GM18873 (cell line): Measurements from ENCODE around the gene THRB.
"Not testable (repeated sequence)": the region's sequence is repeated elsewhere in the genome, so short reads cannot be mapped to it uniquely, and the experiment has no call there.

Source experiments
- ATAC-seq: cut with Tn5 transposase; IDR thresholded peaks from one replicate; pipeline ENCODE4 v1.9.1; 2021; ENCODE audit warnings: mild to moderate bottlenecking, moderate library complexity, moderate number of reproducible peaks; ENCODE audit not compliant: unreplicated experiment, low FRiP score

The THRB gene

DNA sequence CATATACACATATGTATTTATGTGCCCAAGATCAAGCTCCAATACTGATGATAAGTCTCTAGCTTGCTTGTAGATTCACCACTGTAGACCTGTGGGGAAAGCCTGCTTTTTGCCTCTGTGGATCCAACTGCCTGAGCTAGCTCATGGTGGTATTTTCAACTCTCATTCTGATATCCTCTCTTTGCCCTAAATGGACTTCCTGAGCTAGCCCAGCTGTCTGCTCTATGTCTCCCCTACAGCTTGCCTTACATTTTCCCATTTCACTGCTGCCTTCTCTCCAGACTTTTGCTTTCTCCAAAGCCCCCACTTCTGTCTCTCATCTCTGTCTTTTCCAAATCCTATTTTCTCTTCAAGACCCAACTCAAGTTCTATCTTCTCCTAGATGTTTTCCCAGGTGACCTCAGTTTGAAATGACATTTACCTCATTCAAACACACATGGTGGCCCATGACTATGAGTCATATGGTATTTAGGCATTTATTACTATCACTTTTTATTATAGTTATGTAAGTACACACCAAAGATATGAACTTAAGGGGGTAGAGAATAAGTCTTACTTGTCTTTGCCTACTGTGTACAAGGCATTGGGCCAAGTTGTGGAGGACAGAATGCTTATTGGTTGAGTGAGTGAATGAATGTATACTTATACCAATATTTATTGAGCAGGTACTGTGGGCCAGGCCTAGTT is 357.9 kb downstream of the THRB start:
- ATAC-seq, result no peak

DNA sequence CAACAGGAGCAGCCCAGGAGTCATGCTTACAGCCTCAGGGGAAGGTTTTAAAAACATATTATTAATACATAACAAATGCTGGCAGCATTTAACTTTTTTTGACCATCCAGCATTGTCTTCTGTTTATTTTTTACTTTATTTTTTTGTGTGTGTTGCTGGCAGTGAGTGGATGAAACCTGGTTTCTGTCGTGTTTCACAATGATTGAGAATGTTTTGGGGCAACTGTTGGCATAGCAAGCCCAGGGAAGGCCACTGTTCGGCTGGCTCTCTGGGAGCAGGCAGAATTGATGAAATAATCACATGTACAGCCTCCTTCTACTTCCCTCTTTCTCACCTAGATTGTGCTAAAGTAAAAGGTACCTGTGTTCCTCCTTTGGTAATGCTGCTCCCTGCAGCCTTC is 359.4 kb downstream of the THRB start:
- no peak for ATAC-seq

DNA sequence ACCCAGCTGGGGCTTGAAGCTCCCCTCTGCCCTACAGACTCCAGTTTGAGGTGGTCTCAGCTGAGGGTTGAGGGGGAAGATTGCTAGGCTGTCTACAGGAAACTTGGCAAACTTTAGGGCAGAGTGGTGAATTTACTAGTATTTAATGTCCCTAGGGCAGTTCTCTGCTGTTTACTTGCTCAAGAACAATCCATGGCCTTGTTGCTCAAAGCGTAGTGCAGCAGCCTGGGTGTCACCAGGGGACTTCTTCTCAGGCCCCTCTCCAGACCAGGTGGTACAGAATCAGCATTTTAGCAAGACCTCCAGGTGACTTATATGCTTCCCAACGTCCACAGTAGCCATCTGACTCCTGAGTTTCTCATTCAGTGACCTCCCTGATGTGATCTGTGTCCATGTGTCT is 360.7 kb downstream of the THRB start:
- ATAC-seq, result no peak

DNA sequence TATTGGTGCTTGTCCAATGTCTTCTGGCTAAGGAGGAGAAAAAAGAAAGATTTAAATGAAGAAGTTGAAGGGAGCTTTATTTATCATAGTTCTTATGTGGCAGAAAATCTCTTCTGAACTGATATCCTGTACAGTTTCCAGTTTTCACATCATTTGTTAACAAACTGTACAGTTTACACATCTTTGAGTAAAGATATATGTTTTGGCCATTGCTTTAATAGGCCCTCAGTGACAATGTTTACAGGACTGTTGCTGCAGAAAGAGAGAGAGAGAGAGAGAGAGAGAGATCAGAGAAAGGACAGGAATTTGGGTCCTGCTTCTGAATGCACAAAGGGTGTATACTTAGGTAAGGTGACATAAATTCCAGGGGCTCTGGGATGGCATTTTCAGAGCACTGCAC is 361.2 kb downstream of the THRB start:
- ATAC-seq, result no peak

DNA sequence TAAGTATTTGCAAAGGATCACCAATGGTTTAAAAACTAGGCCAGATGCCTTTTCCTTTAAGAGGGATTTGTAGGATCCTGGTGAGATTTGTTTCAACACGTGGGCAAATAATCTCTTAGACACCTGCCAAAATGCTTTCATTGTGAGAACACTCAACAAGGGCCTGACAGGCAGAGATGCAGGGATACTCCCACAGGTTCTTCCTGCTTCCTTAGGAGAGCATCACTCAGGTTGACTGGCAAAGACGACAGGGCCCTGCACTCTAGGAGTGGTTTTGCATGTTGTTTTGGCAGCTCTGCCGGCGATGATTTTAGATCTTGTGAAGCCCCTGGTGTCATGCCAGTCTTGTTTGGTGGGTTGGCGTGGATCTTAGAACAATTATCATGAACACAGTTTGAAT is 365.1 kb downstream of the THRB start:
- no peak for ATAC-seq

DNA sequence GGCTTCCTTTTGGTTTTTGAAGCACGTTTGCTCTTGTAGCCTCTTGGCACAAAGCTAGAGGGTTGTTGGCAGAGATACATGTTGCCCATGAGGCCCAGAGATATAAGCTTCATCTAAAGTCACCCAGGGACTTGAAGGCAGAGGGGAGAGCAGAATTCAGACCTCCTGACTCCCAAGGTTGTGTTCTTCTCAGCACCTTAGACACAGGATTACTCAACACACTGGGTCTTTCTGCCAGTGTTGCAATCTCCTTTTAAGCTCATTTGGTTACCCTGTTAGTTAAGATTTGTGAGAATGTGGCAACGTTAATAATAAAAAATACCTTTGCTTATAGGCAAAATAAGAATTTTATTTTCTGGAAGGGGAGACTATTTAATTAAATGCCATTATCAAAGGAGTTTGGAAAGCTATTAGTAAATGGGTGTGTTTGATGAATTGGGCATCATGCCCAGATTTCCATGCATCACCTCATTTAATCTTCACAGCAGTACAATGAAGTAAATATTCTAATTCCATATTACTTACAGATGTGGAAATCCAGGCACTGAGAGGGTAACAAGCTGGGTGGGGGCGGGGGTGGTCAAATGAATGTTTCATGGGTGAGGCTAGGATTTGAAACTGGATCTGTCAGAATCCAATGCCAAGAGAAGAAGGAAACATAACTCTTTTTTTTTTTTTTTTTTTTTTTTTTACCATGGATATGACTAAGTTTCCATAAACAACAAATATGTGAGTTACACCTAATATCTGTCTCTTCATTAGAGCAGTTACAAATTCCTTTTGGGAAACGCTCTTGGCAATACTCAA is 366.2 kb downstream of the THRB start:
- no peak for ATAC-seq

DNA sequence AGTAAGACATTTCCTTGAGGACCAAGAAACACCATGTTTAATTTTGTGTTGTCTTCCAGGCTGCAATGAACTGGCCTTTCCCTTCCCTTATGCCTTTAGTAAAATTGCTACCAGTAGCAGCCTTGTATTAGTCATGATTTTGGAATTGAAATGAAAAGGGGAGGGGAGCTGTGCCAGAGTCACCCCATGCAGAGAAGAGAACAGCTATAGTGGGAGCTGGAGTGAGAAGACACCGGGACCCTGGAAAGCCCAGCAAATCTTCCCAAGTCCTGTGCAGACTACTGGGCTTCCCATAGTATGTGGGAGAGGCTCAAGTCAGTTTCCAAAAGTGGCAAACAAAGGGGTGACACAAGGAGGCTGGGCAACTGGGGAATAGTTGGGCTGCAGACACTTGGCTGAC is 371.1 kb downstream of the THRB start:
- ATAC-seq, result no peak

DNA sequence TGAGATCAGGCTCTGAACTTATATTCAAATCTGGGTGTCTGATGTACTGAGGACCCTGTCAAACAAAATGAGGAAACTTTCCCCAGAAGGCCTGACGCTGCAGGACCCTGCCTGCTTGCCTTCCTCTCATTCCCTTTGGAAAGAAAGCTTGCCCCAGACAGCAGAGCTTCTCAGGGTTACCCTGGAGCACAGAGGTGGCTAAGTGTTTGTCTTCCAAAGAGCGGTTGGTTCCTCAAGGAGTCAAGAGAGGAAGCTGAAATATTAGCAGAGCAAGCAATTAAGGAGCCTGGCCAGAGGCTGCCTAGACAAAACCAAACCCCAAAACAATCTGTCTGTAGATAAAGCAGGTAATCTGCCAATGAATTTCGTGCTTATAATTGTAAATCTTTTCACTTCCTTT is 374.2 kb downstream of the THRB start:
- no peak for ATAC-seq

DNA sequence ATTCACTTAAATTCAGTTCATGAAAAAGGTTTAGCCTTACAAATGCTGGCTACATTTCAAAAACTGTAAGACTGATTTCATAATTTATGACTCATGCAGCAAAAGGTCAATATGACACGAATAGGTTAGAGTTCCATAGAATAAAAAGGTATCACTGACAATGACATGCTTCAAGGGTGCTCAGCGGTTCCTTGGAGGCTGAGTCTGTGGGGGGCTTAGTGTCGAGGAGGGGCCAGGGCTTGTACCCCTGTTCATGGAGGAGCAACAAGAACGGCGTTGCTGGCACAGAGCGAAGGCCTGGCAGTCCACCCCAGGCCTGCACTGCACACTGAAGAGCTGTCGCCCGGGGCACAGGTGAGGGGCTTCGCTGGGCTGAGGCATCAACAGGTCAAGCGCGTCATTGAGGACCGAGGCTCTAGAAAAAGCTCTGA is 375.3 kb downstream of the THRB start:
- no peak for ATAC-seq

DNA sequence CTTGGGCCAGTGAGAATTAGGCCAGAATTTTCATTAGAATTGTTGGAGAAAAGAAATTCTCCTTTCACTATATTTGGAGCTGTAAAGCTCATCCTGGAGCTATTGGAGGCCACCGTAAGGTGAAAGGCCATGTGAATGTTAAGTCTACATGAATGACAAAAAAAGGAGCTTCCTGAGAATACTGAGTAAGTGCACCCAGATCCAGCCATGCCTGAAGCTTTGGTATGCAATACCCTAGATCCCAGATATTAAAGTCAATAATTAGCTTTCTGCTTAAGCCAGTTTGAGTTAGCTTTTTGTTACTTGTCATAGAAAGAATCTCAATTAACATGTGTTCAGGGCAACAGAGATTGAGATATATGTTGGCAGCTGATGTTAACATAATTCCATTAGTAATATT is 377.1 kb downstream of the THRB start:
- no peak for ATAC-seq

DNA sequence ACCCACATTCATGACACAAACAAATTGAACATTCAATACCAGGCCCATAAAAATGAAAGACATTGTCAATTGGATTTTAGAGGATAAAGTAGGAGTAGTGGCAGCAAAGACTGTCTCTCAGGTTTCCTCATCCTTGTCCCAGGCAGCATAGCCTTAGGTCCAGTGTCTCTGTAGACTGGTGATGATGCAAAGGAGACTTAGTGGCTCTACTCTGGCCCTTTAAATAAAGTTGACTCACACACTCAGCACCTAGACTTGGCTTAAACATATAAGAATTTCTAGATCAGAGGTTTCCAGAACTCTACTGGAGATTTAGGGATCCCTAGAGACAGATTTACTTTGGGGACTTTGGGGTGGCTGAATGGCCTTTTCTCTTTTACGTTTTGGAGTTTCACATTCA is 382.9 kb downstream of the THRB start:
- ATAC-seq, result no peak

DNA sequence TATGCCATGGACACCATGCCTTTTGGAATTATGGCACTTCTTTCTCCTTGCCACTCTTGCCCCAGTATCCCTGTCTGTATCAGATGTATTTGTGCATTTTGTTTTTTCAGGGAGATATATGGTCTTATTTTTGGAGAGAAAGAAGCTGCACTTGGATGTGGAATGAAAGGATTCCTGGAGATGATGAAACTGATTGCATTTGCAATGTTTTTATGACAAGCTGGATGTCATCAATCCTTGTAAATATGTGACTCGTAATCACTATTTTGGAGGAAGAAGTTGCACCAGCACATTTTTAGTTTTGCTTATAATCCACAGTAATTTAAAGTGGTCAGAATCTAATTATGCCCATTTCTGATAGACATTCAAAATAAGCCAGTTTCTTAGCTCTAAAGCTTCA is 384.6 kb downstream of the THRB start:
- no peak for ATAC-seq

DNA sequence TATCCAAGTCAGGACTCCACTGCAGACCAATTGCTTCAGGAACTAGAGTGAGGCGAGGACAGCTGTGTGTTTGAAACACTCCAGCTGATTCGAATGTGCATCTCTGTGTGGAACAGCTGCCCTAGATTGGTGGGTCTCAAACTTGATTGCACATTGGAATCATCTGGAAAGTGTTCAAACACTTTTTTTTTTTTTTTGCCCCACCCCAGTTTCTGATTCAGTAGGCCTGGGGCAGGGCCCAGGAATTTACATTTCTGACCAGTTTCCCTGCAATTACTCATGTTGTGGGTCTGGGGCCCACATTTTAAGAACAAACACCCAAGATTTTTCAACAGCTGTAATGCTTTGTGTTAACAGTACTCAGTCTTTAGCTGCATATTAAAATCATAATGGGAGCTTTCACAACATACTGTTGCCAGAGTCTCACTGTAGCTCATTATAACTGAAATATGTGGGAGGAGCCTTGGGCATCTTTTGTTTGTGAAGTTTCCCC is 392.9 kb downstream of the THRB start:
- no peak for ATAC-seq

DNA sequence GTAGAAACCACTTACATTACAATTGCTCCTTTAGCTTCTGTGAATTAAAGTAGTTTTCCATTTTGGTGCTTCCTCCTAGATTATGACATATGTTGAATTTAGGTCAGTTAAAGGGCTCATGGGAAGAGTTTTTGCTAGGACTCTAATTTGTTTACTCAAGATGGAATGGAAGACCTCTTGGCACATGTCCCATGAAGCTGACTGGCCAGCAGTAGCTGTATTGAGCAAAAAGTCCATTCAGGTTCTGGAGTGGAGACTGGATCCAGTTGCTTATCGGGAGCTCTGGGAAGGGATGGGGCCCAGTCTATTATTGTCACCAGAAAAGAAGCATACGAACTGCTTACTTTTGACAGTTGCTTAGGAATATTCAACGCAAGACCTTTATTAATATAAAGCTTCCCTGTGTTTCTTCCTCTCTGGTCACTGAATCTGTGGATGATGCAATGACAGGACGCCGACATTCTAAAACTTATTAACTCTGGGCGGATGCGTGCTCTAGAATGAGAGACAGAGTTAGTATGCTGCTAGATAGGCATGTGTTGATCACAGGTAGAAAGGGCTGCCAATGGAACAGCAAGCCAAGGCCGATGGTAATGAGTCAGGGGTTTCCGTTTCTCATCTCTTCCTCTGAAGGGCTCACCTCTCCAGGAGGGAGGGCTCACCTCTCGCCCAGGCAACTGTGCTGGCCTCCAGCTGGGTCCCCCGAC is 393.8 kb downstream of the THRB start:
- no peak for ATAC-seq

DNA sequence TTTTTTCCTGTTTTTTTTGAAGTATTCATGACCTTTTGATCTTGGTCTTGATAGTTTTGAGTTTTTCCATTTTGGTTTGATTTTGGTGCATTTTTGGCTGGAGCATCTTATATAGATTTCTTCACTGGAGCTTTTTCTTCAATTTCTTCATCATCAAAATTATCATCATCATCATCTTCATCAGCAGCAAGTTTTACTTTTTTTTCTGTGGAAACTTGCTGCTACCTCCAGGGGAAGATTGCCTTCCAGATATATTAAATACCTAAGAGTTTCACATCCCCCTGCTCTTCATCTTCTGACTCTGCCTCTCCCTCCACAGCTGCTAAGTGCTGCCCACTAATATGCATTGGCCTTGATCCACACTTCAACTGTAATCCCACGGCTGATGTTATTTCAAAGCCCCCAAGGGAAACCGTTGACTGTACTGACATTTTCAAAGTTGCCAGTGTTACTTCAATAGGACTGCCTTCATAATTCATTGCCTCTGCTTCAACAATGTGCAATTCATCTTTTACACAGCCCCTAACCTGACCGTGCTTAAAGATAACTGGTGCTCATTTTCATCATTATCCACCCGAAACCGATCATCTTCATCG is 397.9 kb downstream of the THRB start:
- ATAC-seq, result no peak

DNA sequence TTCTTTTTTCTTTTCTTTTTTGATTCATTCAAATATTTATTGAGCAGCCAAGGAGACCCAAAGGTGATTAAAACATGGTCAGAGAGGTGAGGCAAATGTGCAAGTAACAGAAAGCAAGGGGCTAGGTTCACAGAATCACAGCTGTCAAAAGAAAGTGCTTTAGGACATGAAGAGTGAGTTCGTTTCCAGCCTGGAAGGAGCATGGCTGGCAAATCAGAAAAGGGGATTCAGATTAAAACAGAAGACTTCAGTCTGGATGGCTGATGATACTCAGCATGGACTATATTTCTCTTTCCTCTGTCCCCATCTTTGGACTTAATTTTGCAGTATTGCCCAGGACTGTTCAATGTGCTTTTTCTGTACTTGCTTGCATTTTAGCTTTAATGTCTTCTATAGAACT is 398.4 kb downstream of the THRB start:
- no peak for ATAC-seq

DNA sequence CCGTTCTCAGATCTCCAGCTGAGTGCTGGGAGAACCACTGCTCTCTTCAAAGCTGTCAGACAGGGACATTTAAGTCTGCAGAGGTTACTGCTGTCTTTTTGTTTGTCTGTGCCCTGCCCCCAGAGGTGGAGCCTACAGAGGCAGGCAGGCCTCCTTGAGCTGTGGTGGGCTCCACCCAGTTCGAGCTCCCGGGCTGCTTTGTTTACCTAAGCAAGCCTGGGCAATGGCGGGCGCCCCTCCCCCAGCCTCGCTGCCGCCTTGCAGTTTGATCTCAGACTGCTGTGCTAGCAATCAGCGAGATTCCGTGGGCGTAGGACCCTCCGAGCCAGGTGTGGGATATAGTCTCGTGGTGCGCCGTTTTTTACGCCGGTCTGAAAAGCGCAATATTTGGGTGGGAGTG is 399.8 kb downstream of the THRB start:
- ATAC-seq, result not testable (repeated sequence)

DNA sequence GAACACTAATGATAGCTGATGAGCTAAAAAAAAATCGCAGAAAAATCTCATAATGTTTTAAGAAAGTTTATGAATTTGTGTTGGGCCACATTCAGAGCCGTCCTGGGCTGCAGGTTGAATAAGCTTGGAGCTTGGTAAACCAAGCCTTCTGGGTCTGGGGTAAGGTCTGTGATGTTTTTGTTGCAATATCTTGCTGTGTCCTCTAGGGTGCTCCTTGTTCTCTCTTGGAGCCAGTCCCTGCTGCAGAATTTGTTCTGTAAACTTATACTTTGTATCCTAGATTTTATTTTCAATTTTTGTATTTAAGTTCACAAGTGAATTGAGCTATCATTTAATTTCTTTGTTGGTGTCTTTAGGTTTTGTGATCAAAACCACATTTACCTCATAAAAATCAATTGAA is 405.9 kb downstream of the THRB start:
- ATAC-seq, result no peak

DNA sequence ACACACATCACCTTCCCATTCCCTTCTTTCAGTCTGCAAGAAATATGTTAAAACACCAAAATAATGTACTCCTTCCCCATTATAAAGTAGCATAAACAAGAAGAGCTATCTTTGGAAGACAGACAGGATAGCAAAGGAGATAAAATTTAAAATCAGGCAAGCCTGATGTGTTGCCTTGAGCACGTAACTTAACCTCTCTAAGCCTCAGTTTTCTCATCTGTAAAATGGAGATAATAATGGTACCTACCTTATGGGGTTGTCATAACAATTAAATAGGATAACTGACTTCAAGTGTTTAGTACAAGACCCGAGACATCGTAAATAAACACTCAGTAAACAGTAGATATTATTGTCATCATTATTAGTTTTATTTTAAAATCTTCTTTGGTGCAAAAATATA is 407.2 kb downstream of the THRB start:
- ATAC-seq, result no peak

DNA sequence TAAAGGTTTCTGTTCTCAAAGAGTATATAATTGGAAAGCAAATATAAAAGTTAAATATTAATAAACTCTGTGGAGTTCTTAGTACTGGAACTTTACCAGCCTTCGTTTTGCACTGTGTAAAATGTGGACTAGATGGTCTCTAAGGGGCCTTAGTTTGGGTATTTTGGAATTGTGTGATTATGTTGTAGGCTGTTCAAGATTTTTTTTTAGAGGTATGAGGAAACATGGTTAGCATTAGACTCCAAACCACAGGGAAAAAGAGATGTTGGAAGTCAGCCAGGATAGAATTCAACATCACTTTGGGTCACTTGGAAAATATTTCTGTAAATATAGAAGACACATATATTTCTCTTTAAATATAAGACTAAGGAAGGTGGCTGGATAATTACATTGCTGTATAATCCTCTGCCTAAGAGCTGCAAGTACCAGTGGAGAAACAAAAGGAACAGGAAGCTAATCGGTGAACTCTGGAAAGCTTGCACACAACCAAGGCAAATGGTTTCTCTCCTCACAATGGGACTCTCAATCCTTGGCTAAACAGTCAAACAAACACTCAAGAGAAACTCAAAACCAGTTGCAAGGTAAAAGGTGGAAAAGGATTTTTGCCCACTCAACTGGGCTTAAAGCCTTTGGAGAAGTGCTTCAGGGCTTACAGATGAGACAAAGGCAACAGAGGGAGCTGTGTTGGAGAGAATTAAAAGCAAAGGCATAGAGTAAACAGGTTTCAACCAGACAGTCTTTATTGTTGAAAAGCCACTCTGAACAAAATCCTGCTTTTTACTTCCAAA is 407.8 kb downstream of the THRB start:
- ATAC-seq, result no peak
